Kidney (tissue), 14 donors: ENCODE results near the gene SREBF1. TPM values are rescaled to one million over a fixed set of nuclear protein-coding genes. Genes with fewer than 3 reads are reported as not detected.
A peak's percentile ranks its signal among the peaks of the same experiment; 100 is the strongest.

Source experiments
- DNase-seq, 5 donors: peaks; one replicate each; pipeline ENCODE4 v3.0.0-alpha.2; 2013 to 2020
- FAIRE-seq: peaks from 2 replicates; lab custom pipeline; 2012; peaks lifted over from hg19 to GRCh38; lab: Jason Lieb, UNC
- H3K27ac ChIP-seq, 2 donors: one replicate each; pipeline ENCODE4 v1.7.0; 2013; ENCODE audit warnings: low read depth in 2 of 2, low read length in 2 of 2, inconsistent platforms in 1 of 2
- H3K27me3 ChIP-seq: one replicate; pipeline ENCODE4 v1.7.1; 2013; ENCODE audit warnings: low read length, inconsistent platforms; ENCODE audit not compliant: control insufficient read depth, insufficient read depth
- H3K36me3 ChIP-seq, 3 donors: one replicate each; pipeline versions ENCODE4 v1.7.0 to v1.7.1; 2013; ENCODE audit warnings: low read length in 3 of 3, control low read depth in 1 of 3, inconsistent platforms in 1 of 3; ENCODE audit not compliant: insufficient read depth in 3 of 3, control insufficient read depth in 2 of 3
- H3K4me1 ChIP-seq, 3 donors: one replicate each; pipeline versions ENCODE4 v1.7.0 to v1.7.1; 2013; ENCODE audit warnings: low read length in 3 of 3, inconsistent platforms in 1 of 3, low read depth in 1 of 3; ENCODE audit not compliant: control insufficient read depth in 2 of 3, insufficient read depth in 2 of 3
- H3K4me3 ChIP-seq, 3 donors: one replicate each; pipeline versions ENCODE4 v1.7.0 to v1.8.1; 2013; ENCODE audit warnings: low read length in 3 of 3, control low read depth in 1 of 3, inconsistent platforms in 1 of 3
- H3K9ac ChIP-seq, 3 donors: one replicate each; pipeline versions ENCODE4 v1.7.0 to v1.7.1; 2013; ENCODE audit warnings: low read length in 3 of 3, control low read depth in 1 of 3, inconsistent platforms in 1 of 3
- H3K9me3 ChIP-seq, 3 donors: one replicate each; pipeline versions ENCODE4 v1.7.0 to v1.7.1; 2013; ENCODE audit warnings: low read length in 3 of 3, control low read depth in 1 of 3, inconsistent platforms in 1 of 3; ENCODE audit not compliant: control insufficient read depth in 2 of 3, insufficient read depth in 1 of 3
- CTCF ChIP-seq: IDR thresholded peaks from 3 replicates; pipeline ENCODE4 v1.5.1; 2012; ENCODE audit warnings: mild to moderate bottlenecking, moderate library complexity, borderline replicate concordance; ENCODE audit not compliant: insufficient read depth; ENCODE audit errors: extremely low read depth
- intact Hi-C: fragments of 100-400 bp; cut with DNase I; formaldehyde crosslinking; loops from one replicate; pipeline ENCODE4 v1.11.1; 2022
- polyA plus RNA-seq: library from polyadenylated mRNA; stranded (reverse); fragments of 350-450 nt; fragmentation: Illumina TruSeq; extraction: RNeasy Lipid Tissue Mini Kit (QIAGEN cat#74804); gene quantifications from one replicate; pipeline ENCODE4 v1.2.3, GENCODE V29; 2014; ENCODE audit warnings: low read depth, low replicate concordance; ENCODE audit not compliant: insufficient read depth
- total RNA-seq: library from RNA; stranded (reverse); fragmentation: NEBNext Ultra II Directional; extraction: Animal tissue kit (Norgen Biotek cat#: 25700); gene quantifications from one replicate; pipeline ENCODE4 v1.2.1, GENCODE V29; 2021
- donor health status: control.
- donor health status: control.
- donor health status: control.
- donor health status: control.
- donor health status: control.
- donor health status: DM: yes; HTN: yes; CAD: no.
- donor health status: Normal renal cell carcinoma (clear cell type).

SREBF1 gene
- total and polyA plus RNA-seq, 2 donors from 2014 or later: 37.6 to 48.3 TPM

- intact Hi-C loops: no loop called here
- Histone ChIP-seq H3K4me1 (peaks cover 2 to 15% (median 6%) of the 10 kb centered on the region in 3 donors), H3K4me3 (no peak overlapping the region), H3K27me3 (no peaks in the 10 kb centered on the region), H3K9me3 (no peaks in the 10 kb centered on the region), H3K9ac (no peak overlapping the region), H3K27ac (no peak overlapping the region), H3K36me3 (peaks cover 0 to 32% (median 12%) of the 10 kb centered on the region in 3 donors)
- TF ChIP-seq CTCF: no peak
- FAIRE-seq: no peak
- no peak for DNase-seq
Observed at GRCh38 chr17:17815062-17815406, 21.8 kb downstream of the SREBF1 start.

GRCh38 chr17:17814162-17815061 is 22.4 kb downstream of the SREBF1 start:
- Histone ChIP-seq H3K36me3 (peaks cover 0 to 32% (median 12%) of the 10 kb centered on the region in 3 donors), H3K9me3 (no peaks in the 10 kb centered on the region), H3K9ac (no peak overlapping the region), H3K4me1 (peaks cover 2 to 12% (median 6%) of the 10 kb centered on the region in 3 donors), H3K27ac (no peak overlapping the region), H3K27me3 (no peaks in the 10 kb centered on the region), H3K4me3 (no peak overlapping the region)
- TF ChIP-seq CTCF: no peak
- intact Hi-C loops: loop anchor here (5.0 kb wide), 1 partner anchor 48 kb away; no protein-coding TSS in a partner anchor
- DNase-seq (peak in 1 of 5 donors; percentile 55), FAIRE-seq (no peak)

DNA sequence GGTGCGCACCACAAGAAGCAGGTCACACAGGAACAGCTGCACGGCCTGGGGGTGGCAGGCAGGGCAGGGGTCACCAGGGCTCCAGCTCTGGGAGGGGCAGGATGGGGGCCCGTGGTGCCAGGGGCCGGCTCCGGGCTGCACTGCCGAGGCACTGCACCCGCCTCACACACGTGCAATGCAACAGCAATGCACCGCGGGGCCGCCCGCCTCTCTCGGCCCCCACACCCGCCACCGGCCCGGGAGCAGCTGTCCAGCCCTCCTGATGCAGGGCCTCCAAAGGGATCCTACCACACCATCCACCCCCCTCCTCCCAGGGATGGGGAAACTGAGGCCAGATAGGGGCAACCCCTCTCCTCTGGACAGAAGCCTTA is 23.1 kb downstream of the SREBF1 start:
- DNase-seq: no peak

More for the DNA sequence above, 23.1 kb downstream of the SREBF1 start:
- intact Hi-C loops: loop anchor here (5.0 kb wide), 1 partner anchor 49 kb away; no protein-coding TSS in a partner anchor
- Histone ChIP-seq H3K27me3 (no peaks in the 10 kb centered on the region), H3K4me3 (no peak overlapping the region), H3K9me3 (no peaks in the 10 kb centered on the region), H3K9ac (no peak overlapping the region), H3K27ac (no peak overlapping the region), H3K4me1 (peaks cover 2 to 12% (median 6%) of the 10 kb centered on the region in 3 donors), H3K36me3 (peaks cover 0 to 26% (median 7%) of the 10 kb centered on the region in 3 donors)
- no peak for FAIRE-seq
- TF ChIP-seq CTCF: no peak
